Measurements from ENCODE around the gene ZNF320. TPM values are rescaled to one million over a fixed set of nuclear protein-coding genes. Genes with fewer than 3 reads are reported as not detected.
A peak's percentile ranks its signal among the peaks of the same experiment; 100 is the strongest.
"Not testable (repeated sequence)": the region's sequence is repeated elsewhere in the genome, so short reads cannot be mapped to it uniquely, and the experiment has no call there.

Gene ZNF320
- total RNA-seq, 2 donors from 2014 or later: 4.0 to 5.1 TPM

DNA sequence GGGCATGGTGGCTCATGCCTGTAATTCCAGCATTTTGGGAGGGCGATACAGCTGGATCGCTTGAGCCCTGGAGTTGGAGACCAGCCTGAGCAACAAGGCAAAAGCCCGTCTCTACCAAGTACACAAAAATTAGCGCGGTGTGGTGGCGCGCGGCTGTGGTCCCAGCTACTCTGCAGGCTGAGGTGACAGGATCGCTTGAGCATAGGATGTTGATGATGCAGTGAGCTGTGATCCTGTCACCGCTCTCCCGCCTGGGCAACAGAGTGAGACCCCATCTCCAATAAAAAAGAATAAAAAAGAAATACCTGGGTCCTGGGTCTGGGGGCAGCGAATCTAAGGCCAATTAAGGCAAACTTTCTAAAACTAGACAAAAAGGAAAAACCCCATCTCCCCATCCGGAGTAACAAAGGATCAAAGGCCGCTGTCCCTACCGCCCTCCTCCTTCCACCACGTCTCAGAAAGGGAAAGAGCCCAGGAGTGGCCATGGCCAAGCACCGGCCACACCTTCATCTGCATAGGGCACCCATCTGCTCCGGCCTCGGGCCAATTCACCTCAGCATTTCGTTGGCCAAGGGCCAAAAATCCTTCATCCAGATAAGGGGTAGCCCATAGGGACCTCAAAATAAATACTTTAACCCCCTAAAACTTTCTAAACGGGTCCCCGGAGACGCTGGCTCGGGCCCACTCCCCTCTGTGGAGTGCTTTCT lies 851 bp downstream of the ZNF320 start:
- H3K27me3 Mint-ChIP-seq: no peaks in the 10 kb centered on the region
- ATAC-seq: no peak

DNA sequence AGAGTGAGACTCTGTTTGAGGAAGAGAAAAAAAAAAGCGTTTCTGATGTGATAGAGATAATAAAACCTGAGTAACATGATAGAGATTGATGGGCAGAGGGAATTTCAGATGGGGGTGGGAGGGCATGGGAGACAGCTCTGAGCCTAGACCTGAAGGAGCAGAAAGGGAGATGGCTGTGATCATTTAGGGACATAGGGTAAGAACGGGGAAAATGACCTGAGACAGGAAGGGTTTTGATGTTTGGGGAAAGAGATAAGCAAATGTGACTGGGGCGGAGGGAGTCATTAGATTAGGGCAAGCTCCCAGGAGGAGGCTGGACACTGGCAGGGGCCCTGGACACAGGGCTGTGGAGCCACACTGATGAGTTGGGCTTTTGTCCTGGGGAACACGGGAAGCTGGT lies 6.1 kb downstream of the ZNF320 start:
- H3K27ac Mint-ChIP-seq: no peak overlapping the region

More for the DNA sequence above, 851 bp downstream of the ZNF320 start:
- H3K4me1 Mint-ChIP-seq: peaks cover 12% of the 10 kb centered on the region
- H3K9me3 ChIP-seq (ENCODE audit: control insufficient read depth, low read length, poor library complexity, severe bottlenecking): no peaks in the 10 kb centered on the region
- H3K36me3 Mint-ChIP-seq (ENCODE audit: low read depth): peaks cover 4% of the 10 kb centered on the region
- peak overlapping the region; percentile 90 for H3K4me3 Mint-ChIP-seq
- DNase-seq: no peak
- H3K27ac Mint-ChIP-seq: peak overlapping the region; percentile 54

DNA sequence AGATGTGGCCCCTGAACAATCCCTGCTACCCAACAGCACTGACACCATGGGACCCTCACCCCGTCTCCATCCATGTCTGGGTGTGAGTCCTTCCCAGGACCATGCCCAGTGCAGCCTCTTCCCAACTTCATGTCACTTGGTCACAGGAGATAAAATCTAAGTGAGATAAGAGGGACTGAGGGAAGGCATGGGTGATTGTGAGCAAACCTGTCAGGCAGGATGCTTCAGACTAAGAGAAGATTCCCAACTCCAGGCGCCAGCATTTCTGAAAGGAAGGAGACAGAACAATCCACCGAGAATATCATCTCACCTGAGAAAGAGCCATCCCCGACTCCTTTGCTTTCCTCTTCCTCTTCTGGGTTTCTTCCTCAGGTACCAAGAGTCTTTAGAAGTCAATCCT lies 7.5 kb downstream of the ZNF320 start:
- Mint-ChIP-seq H3K27me3 (no peaks in the 10 kb centered on the region), H3K4me1 (peaks cover 8% of the 10 kb centered on the region), H3K4me3 (no peak overlapping the region), H3K36me3 (ENCODE audit: low read depth) (peaks cover 12% of the 10 kb centered on the region), H3K27ac (no peak overlapping the region)
- ATAC-seq (no peak), DNase-seq (no peak)
- peaks cover 3% of the 10 kb centered on the region for H3K9me3 ChIP-seq (ENCODE audit: control insufficient read depth, low read length, poor library complexity, severe bottlenecking)

More for the DNA sequence above, 6.1 kb downstream of the ZNF320 start:
- no peaks in the 10 kb centered on the region for H3K9me3 ChIP-seq (ENCODE audit: control insufficient read depth, low read length, poor library complexity, severe bottlenecking)
- DNase-seq (no peak), ATAC-seq (no peak)
- Mint-ChIP-seq H3K27me3 (no peaks in the 10 kb centered on the region), H3K36me3 (ENCODE audit: low read depth) (peaks cover 13% of the 10 kb centered on the region), H3K4me1 (peaks cover 8% of the 10 kb centered on the region), H3K4me3 (no peak overlapping the region)

DNA sequence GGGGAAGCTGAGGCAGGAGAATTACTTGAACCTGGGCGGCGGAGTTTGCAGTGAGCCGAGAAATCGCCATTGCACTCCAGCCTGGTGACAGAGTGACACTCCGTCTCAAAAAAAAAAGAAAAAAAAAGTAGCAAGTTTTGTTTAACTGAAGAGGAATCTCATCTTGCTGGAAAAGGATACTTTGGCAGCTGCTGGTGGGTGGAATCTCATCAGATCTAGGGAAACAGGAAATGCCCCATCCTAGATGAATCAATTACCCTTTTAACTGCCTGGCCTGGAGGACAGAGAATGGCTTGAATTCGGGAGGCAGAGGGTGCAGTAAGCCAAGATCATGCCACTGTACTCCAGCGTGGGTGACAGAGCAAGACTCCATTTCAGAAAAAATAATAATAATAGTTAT lies 8.4 kb downstream of the ZNF320 start:
- DNase-seq (no peak), ATAC-seq (no peak)
- H3K36me3 Mint-ChIP-seq (ENCODE audit: low read depth): peaks cover 9% of the 10 kb centered on the region
- peaks cover 8% of the 10 kb centered on the region for H3K9me3 ChIP-seq (ENCODE audit: control insufficient read depth, low read length, poor library complexity, severe bottlenecking)
- no peak overlapping the region for H3K27ac Mint-ChIP-seq
- H3K4me1 Mint-ChIP-seq: peaks cover 8% of the 10 kb centered on the region
- no peaks in the 10 kb centered on the region for H3K27me3 Mint-ChIP-seq
- no peak overlapping the region for H3K4me3 Mint-ChIP-seq

DNA sequence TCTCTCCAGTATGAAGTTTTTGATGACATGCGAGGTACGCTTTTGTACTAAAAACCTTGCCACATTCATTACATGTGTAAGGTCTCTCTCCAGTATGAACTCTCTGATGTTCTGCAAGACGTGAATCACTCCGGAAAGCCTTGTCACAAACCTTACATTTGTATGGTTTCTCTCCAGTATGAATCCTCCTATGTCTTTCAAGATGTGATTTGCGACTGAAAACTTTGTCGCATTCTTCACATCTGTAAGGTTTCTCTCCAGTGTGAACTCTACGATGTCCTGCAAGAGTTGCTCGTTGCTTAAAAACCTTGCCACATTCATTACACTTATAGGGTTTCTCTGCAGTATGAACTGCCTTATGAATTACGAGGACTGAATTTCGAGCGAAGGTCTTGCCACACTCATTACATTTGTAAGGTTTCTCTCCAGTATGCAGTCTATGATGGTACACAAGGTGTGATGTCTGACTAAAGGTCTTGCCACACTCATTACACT lies 16.5 kb downstream of the ZNF320 start:
- peaks cover 30% of the 10 kb centered on the region for H3K9me3 ChIP-seq (ENCODE audit: control insufficient read depth, low read length, poor library complexity, severe bottlenecking)
- ATAC-seq (no peak), DNase-seq (no peak)
- no peak overlapping the region for H3K4me3 Mint-ChIP-seq
- H3K4me1 Mint-ChIP-seq: no peaks in the 10 kb centered on the region
- peaks cover 15% of the 10 kb centered on the region for H3K36me3 Mint-ChIP-seq (ENCODE audit: low read depth)
- no peaks in the 10 kb centered on the region for H3K27me3 Mint-ChIP-seq
- no peak overlapping the region for H3K27ac Mint-ChIP-seq

DNA sequence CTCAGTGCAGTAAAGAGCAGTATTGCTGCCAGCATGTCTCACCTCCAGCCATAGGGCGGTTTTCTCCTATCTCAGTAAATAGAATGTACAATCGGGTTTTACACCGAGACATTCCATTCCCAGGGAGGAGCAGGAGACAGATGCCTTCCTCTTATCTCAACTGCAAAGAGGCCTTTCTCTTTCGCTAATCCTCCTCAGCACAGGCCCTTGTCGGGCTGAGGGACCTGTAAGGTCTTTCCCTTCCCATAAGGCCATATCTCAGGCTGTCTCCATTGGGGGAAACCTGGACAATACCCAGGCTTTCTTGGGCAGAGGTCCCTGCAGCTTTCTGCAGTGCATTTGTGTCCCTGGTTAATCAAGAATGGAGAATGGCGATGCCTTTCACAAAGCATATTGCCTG lies 24.4 kb downstream of the ZNF320 start:
- DNase-seq; H3K27me3 Mint-ChIP-seq; ATAC-seq; H3K36me3 Mint-ChIP-seq (ENCODE audit: low read depth); H3K4me1 Mint-ChIP-seq; H3K27ac Mint-ChIP-seq; H3K9me3 ChIP-seq (ENCODE audit: control insufficient read depth, low read length, poor library complexity, severe bottlenecking); H3K4me3 Mint-ChIP-seq: not testable (repeated sequence)

DNA sequence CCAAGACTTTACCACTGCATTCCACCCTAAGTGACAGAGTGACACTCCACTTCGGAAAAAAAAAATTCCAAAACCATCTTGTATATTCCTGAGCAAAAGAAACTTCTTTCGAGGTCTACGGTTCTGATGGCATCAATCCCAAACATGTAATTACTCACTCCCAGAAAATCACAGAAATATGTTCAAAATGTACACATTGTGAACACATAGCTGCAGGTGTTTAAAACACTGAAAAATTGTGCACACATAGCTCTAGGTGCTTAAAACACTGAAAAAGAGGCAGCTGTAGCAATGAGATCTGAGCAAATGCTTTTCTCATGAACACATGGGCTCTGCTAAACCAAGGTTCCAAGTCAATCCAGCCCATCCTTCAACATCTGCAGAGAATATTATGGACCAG lies 26.0 kb downstream of the ZNF320 start:
- Mint-ChIP-seq H3K4me3 (no peak overlapping the region), H3K4me1 (no peaks in the 10 kb centered on the region), H3K27ac (no peak overlapping the region), H3K27me3 (no peaks in the 10 kb centered on the region), H3K36me3 (ENCODE audit: low read depth) (no peaks in the 10 kb centered on the region)
- H3K9me3 ChIP-seq (ENCODE audit: control insufficient read depth, low read length, poor library complexity, severe bottlenecking): peaks cover 2% of the 10 kb centered on the region
- ATAC-seq (no peak), DNase-seq (no peak)

DNA sequence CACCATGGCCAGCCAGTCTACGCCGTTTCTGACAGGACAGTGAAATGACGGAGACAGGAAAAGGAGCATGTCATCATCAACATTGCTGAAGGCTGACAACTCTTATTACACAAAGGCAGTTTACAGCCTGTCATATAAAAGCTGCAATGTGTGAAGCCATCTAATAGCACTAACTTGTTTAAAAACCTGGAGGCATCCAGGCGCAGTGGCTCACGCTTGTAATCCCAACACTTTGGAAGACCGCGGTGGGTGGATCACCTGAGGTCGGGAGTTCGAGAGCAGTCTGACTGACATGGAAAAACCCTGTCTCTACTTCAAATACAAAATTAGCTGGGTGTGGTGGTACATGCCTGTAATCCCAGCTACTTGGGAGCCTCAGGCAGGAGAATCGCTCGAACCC lies 29.4 kb downstream of the ZNF320 start:
- H3K36me3 Mint-ChIP-seq (ENCODE audit: low read depth): not testable (repeated sequence)

DNA sequence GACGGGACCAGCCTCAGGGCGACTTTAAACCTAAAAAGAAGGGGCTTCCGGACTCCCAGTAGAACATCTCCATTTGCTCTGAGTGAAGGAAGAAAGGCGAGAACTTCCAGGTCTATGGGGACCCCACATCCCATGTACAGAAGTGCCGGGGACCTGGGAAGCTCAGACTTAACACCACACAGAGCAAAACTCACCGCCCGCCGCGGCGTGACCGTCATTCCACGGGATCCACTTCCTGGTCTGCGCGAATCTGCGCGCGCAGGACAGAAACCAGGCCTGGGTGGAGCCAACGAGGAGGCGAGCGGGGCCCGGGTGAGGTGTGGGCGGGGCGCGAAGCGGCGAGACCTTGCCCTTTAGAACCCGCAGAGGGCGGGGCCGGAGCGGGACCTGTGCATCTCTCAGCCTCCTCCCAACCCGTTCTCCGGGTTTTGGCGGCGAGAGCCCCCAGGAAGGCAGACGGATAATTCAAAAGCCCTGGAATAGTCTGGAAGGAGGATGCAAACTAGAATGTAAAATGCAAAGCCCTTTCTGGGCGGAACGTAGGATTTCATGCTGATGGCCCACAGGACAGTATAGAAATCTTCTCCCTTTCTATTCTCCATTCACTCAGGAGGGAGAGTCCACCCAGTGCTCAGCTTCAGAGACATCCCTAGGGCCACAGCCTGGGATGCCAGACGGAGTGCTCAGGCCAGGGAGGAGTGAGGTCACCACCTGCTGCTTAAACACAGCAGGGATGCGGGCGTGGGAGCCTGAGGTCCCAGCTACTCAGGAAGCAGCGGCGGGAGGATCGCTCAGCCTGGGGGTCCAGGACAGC lies 39.9 kb downstream of the ZNF320 start, which contains the start of gene ZNF468:
Gene ZNF468, minus strand, starts transcription at position 242 of the 814 bp plus-strand sequence. CDS start 3,347 bp downstream, outside the sequence.
- Mint-ChIP-seq H3K27ac (peak within 1 kb of the TSS; percentile 91), H3K4me1 (peaks cover 16% of the 10 kb centered on the region), H3K4me3 (peak within 1 kb of the TSS; percentile 92)
- DNase-seq: peak; percentile 54 to 62 (median 57)
- not testable (repeated sequence) for H3K9me3 ChIP-seq (ENCODE audit: control insufficient read depth, low read length, poor library complexity, severe bottlenecking); H3K27me3 Mint-ChIP-seq; H3K36me3 Mint-ChIP-seq (ENCODE audit: low read depth)
- ATAC-seq: peak; percentile 100

More for the DNA sequence above, 29.4 kb downstream of the ZNF320 start:
- H3K27ac Mint-ChIP-seq; DNase-seq; H3K4me1 Mint-ChIP-seq; H3K4me3 Mint-ChIP-seq; H3K9me3 ChIP-seq (ENCODE audit: control insufficient read depth, low read length, poor library complexity, severe bottlenecking); H3K27me3 Mint-ChIP-seq; ATAC-seq: not testable (repeated sequence)

DNA sequence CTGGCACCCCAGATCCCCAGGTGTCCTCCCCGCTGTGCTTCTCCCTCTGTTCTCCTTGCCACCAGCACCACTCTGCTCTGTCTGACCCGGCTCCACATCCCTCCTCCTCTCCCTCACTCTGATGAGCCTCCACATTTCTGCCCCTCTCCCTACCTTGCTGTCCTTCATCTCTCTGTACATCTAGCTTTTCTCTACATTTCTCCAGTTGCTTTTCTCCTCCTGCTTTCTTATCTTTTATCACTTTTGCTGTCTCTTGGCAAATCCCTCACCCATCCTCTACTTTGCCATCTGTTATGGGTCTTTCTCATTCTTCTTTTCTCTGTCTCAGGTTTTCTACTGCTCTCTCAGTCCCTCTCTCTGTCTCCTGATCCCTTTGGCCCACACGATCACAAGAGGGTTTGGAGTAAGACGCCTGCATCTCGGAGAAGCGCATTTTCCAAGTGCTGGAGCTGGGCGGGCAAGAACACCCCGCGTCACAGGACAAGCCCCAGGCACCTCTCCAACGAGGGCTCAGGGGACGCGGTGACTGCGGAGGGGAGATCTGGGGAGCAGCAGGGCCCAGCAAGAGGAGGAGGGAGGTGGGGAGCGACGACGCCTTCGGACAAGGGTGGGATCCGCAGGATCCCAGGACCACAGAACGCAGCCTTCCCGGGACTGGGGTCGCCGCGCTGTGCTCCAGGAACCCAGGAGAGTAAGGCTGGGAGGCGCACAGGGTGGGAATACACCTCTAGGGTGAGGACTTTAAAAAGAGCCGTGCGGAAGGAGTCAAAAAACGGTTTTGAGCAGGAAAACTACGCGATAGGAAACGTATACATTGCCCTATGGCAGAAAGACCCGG lies 40.7 kb downstream of the ZNF320 start:
- peaks cover 16% of the 10 kb centered on the region for H3K4me1 Mint-ChIP-seq
- peak overlapping the region; percentile 92 for H3K4me3 Mint-ChIP-seq
- ATAC-seq: peak; percentile 3
- not testable (repeated sequence) for DNase-seq; H3K27me3 Mint-ChIP-seq; H3K9me3 ChIP-seq (ENCODE audit: control insufficient read depth, low read length, poor library complexity, severe bottlenecking); H3K36me3 Mint-ChIP-seq (ENCODE audit: low read depth)
- peak overlapping the region; percentile 91 for H3K27ac Mint-ChIP-seq

Measured in T-helper 17 cell (primary cell).